Subcutaneous abdominal adipose tissue (tissue), 5 donors: ENCODE data around the gene NPHP3.

Experiments
- H3K27ac ChIP-seq: one replicate; pipeline ENCODE4 v1.7.0; 2013; ENCODE audit warnings: low read depth, mild to moderate bottlenecking, inconsistent platforms, low read length, moderate library complexity
- H3K27me3 ChIP-seq, 5 donors: one replicate each; pipeline ENCODE4 v1.7.0; 2013; ENCODE audit warnings: low read length in 5 of 5, inconsistent platforms in 1 of 5; ENCODE audit not compliant: control insufficient read depth in 5 of 5, insufficient read depth in 4 of 5
- H3K36me3 ChIP-seq, 5 donors: one replicate each; pipeline ENCODE4 v1.7.0; 2013; ENCODE audit warnings: low read length in 5 of 5; ENCODE audit not compliant: control insufficient read depth in 5 of 5, insufficient read depth in 5 of 5
- H3K4me1 ChIP-seq, 5 donors: one replicate each; pipeline ENCODE4 v1.7.0; 2013; ENCODE audit warnings: low read length in 5 of 5, mild to moderate bottlenecking in 3 of 5, moderate library complexity in 1 of 5; ENCODE audit not compliant: control insufficient read depth in 5 of 5, insufficient read depth in 5 of 5
- H3K4me3 ChIP-seq, 5 donors: one replicate each; pipeline ENCODE4 v1.7.0; 2013; ENCODE audit warnings: low read length in 5 of 5, low read depth in 1 of 5
- H3K9ac ChIP-seq, 5 donors: one replicate each; pipeline ENCODE4 v1.7.0; 2013; ENCODE audit warnings: low read length in 5 of 5, mild to moderate bottlenecking in 4 of 5, moderate library complexity in 3 of 5
- H3K9me3 ChIP-seq, 5 donors: one replicate each; pipeline ENCODE4 v1.7.0; 2013; ENCODE audit warnings: low read length in 5 of 5; ENCODE audit not compliant: control insufficient read depth in 5 of 5
- donor health status: healthy.
- donor health status: healthy.
- donor health status: healthy.
- donor health status: healthy.
- donor health status: healthy.

The NPHP3 gene

DNA sequence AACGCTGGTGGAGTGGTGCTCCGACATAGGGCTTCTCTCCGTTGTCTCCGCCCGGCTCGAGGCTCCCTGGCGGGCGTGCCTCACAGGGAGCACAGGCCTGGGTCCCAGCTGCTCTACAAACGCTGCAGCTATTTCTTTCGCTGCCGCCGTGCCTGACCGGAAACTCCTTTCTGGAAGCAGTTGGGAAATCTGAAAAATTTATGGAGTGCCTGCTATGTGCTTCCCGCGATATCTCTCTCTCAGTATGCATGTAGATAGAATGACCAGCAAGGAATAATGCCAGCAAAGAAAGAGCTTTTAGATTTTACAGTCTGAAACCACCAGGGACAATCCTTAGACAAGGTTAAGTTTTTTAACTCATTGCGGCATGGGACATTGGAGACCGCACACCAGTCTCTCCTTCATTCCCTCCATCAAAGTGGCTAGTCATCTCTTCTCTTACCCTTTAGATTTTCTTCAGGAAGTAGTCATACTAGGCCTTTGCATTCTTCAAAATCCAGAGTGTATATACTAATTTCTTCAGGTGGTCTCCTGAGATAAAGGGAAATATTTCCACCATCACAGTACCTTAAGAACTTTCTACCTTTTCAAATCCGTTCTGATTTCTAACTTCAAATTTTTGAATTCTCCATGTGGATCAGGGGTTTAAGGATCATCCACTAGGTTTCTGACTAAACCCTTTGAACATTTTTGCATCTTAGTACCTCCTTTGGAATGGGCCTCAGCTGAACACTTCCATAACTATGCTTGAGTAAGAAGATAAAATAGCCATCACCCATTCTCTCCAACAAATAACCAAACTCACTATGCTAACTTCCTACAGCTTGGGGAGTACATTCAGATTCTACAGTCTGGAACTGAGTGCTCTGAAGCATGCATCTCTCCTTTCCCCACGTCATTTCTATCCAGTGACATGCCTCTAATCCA is 1.1 kb upstream of the NPHP3 start:
- H3K27ac ChIP-seq, result peak overlapping the region; percentile 65

DNA sequence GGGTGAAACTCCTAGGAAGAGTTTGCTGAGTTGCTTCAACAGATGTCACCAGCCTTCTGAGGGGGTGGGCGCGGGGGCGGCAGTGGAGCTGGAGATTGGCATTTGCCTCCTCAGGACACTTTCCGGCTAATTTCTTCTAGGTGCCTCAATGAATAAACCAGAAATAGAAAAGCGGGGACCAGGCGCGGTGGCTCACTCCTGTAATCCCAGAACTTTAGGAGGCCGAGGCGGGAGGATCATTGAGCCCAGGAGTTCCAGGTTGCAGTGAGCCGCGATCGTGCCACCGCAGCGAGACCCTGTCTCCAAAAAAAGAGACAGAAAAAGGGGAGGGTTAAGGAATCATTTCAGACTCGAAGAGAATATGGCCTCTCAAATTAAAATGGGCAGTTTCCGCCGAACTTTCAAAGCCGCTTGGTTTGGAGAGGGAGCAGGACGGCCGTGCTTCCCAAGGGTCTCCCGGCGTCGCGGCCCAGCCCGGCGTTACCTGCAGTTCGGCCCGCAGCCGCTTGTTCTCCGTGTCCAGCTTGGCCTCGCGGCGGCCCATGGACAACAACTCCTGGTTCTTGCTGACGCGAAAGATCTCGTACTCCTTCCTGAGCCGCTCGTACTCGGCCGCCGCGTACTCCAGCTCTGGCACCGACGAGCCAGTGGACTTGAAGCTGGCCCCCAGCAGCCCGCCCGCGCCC is 587 bp downstream of the NPHP3 start:
- peak overlapping the region; percentile 82 for H3K27ac ChIP-seq
- no peaks in the 10 kb centered on the region for H3K9me3 ChIP-seq
- H3K4me3 ChIP-seq, result peak overlapping the region; percentile 68 to 93 (median 80)
- peaks cover 6 to 14% (median 7%) of the 10 kb centered on the region in 5 donors for H3K36me3 ChIP-seq
- peaks cover 0 to 31% (median 28%) of the 10 kb centered on the region in 5 donors for H3K4me1 ChIP-seq
- no peaks in the 10 kb centered on the region for H3K27me3 ChIP-seq
- H3K9ac ChIP-seq, result peak overlapping the region; percentile 77 to 90 (median 84)

More for the DNA sequence above, 1.1 kb upstream of the NPHP3 start:
- Histone ChIP-seq H3K9ac (peak overlapping the region in 4 of 5 donors; percentile 56 to 77 (median 70)), H3K27me3 (no peaks in the 10 kb centered on the region), H3K9me3 (no peaks in the 10 kb centered on the region), H3K4me3 (peak overlapping the region; percentile 82 to 86 (median 84)), H3K36me3 (peaks cover 4 to 6% (median 4%) of the 10 kb centered on the region in 5 donors), H3K4me1 (peaks cover 0 to 31% (median 28%) of the 10 kb centered on the region in 5 donors)

DNA sequence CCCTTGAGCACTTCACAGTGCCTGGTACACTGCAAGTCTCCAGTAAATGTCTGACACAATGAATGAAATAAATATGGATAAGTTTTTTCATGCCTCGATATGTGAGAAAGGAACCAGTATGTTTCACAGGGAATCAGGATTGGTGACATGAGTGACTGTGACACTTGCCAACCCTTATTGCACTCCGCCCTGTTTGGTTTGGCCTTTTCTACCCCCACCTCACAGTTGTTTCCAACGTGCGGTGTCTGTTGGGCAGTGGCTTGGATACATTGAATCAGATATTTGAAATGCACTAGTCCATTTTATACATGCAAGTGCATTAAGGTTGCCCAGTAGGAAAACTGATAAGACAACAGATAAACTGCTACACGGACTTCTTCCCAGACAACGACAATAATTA is 2.0 kb downstream of the NPHP3 start:
- peaks cover 0 to 31% (median 28%) of the 10 kb centered on the region in 5 donors for H3K4me1 ChIP-seq
- peak overlapping the region in 3 of 5 donors; percentile 6 to 39 (median 17) for H3K9ac ChIP-seq
- H3K9me3 ChIP-seq, result no peaks in the 10 kb centered on the region
- H3K27me3 ChIP-seq, result no peaks in the 10 kb centered on the region
- peaks cover 7 to 23% (median 14%) of the 10 kb centered on the region in 5 donors for H3K36me3 ChIP-seq
- no peak overlapping the region for H3K27ac ChIP-seq
- H3K4me3 ChIP-seq, result peak overlapping the region; percentile 20 to 93 (median 35)

DNA sequence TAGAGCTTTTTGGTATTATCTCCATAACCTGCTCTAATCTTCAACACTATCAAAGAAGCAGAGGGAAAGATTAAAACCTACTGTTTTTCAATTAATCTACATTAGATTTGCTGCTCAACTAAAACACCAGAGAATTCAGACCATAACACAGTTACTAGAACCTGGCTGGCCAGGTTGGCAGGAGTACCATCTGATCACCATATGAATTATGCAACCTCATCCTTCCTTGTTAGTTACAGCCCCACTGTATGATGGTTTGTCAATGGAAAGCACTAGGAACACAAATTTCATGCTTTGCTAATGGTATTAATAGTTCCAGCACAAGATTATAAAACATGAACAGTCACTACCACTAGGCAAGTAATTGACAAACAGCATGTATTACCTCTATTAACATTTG is 5.8 kb downstream of the NPHP3 start:
- no peak overlapping the region for H3K9ac ChIP-seq

DNA sequence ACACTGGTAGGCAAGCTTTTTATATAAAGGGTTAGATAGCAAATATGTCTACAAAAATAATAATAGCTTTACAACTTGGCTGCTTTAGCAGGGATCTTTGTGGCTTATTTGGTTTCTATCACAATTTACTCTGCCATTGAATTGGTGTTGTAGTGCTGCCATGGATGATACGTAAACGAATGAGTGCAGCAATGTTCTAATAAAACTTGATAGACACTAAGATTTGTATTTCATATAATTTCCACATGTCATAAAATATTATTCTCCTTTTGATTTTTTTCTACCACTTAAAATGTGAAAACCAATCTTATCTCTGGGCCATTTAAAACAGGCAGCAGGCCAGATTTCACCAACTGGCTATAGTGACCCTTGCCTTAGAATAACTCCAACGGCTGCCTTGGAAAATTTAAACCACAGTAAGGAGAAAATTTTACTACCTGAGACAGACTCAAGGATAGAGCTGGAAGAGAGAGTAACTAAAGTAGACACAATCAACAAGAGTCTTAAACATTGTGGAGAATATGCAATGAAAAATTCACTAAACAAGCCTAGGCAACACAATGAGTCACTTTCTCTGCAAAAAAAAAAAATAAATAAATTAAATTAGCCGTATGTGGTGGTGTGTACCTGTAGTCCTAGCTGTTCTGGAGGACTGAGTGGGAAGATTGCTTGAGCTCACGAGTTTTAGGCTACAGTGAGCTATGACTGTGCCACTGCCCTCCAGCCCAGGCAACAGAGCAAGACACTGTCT is 8.1 kb downstream of the NPHP3 start:
- Histone ChIP-seq H3K4me3 (no peak overlapping the region), H3K36me3 (peaks cover 26 to 56% (median 36%) of the 10 kb centered on the region in 5 donors), H3K9me3 (no peaks in the 10 kb centered on the region), H3K4me1 (peaks cover 0 to 12% (median 4%) of the 10 kb centered on the region in 5 donors), H3K9ac (no peak overlapping the region), H3K27me3 (no peaks in the 10 kb centered on the region), H3K27ac (no peak overlapping the region)

More for the DNA sequence above, 5.8 kb downstream of the NPHP3 start:
- Histone ChIP-seq H3K4me3 (no peak overlapping the region), H3K27me3 (no peaks in the 10 kb centered on the region), H3K4me1 (peaks cover 0 to 29% (median 19%) of the 10 kb centered on the region in 5 donors), H3K36me3 (peaks cover 16 to 37% (median 20%) of the 10 kb centered on the region in 5 donors), H3K9me3 (no peaks in the 10 kb centered on the region), H3K27ac (no peak overlapping the region)

DNA sequence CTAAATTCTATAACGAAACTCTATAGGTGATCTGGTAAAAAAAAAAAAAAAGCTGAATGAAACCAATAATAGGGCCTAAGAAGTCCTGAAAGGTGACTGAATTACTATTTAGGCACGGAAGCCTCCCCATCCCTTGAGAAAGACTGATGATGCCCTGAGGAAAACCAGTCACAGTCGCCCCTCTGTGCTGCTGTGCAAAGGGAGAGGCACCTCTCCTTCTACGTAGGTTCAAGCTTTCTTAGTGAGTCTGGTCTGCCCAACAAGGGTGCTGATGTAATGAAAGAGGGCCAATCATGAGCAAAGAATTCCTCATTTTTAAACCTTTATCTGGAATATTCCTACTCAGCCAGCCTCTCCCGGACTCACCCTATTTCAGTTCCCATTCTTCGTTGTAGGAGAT is 11.9 kb downstream of the NPHP3 start:
- Histone ChIP-seq H3K27me3 (no peaks in the 10 kb centered on the region), H3K27ac (no peak overlapping the region), H3K36me3 (peaks cover 25 to 57% (median 42%) of the 10 kb centered on the region in 5 donors), H3K9me3 (no peaks in the 10 kb centered on the region), H3K9ac (no peak overlapping the region), H3K4me1 (peaks cover 0 to 8% (median 0%) of the 10 kb centered on the region in 5 donors), H3K4me3 (no peak overlapping the region)

DNA sequence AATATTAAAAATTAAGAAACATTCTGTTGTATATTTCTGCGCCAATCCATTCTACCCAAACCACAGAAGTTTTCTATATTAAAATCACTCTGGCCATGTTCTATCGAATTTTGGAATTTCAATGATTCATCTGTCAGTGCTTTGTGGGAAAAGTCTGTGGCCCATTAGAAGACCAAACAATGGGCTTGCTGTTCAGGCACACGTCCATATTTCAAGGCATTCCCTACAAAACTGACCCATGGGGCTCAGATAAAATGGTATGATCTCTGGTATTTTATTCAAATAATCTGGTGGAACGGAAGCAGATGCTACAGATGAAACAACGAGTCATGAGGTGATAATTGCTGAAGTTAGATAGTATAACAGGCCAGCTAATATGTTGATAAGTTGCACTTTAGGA is 12.4 kb downstream of the NPHP3 start:
- peaks cover 26 to 52% (median 45%) of the 10 kb centered on the region in 5 donors for H3K36me3 ChIP-seq
- H3K4me3 ChIP-seq, result no peak overlapping the region
- H3K27ac ChIP-seq, result no peak overlapping the region
- H3K27me3 ChIP-seq, result no peaks in the 10 kb centered on the region
- no peaks in the 10 kb centered on the region for H3K9me3 ChIP-seq
- peaks cover 0 to 8% (median 0%) of the 10 kb centered on the region in 5 donors for H3K4me1 ChIP-seq
- H3K9ac ChIP-seq, result no peak overlapping the region

DNA sequence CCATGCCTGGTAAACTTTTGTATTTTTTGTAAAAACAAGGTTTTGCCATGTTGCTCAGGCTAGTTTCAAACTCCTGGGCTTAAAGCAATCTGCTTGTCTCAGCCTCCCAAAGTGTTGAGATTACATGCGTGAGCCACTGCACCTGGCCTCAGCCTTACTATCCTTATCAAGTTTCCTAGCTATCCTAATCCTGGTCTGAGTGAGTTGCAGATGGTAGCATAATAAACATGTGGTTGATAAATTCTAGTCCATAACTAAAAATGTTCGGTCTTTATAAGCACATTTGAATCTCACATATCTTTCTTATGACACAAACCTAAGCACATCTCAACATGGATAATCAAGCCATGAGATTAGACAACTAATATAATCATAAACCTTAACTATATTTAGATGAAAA is 18.5 kb downstream of the NPHP3 start:
- Histone ChIP-seq H3K4me1 (no peaks in the 10 kb centered on the region), H3K36me3 (peaks cover 54 to 72% (median 63%) of the 10 kb centered on the region in 5 donors), H3K4me3 (no peak overlapping the region), H3K9me3 (no peaks in the 10 kb centered on the region), H3K27me3 (no peaks in the 10 kb centered on the region), H3K27ac (no peak overlapping the region), H3K9ac (no peak overlapping the region)

DNA sequence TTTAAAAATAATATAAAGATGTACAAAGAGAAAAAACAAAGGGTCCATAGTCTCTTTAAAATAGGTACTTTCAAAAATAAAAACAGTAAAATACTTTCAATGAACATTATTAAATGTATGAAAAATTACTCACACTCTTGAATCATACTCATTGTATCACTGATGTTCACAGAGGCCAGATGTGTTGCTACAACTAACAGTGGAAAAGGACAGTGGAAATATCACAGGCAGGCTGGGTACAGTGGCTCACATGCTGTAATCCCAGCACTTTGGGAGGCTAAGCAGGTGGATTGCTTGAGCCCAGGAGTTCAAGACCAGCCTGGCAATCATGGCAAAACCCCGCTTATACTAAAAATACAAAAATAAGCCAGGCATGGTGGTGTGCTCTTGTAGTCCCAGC is 26.8 kb downstream of the NPHP3 start:
- Histone ChIP-seq H3K27ac (no peak overlapping the region), H3K9ac (no peak overlapping the region), H3K4me1 (no peaks in the 10 kb centered on the region), H3K4me3 (no peak overlapping the region), H3K27me3 (no peaks in the 10 kb centered on the region), H3K9me3 (no peaks in the 10 kb centered on the region), H3K36me3 (peaks cover 67 to 89% (median 73%) of the 10 kb centered on the region in 5 donors)
